Measurements from ENCODE around the gene COPS6. TPM values are rescaled to one million over a fixed set of nuclear protein-coding genes. Genes with fewer than 3 reads are reported as not detected.

Gene COPS6
- total RNA-seq, 4 donors from 2014 or later = 32.5 to 71.5 (median 39.9) TPM

DNA sequence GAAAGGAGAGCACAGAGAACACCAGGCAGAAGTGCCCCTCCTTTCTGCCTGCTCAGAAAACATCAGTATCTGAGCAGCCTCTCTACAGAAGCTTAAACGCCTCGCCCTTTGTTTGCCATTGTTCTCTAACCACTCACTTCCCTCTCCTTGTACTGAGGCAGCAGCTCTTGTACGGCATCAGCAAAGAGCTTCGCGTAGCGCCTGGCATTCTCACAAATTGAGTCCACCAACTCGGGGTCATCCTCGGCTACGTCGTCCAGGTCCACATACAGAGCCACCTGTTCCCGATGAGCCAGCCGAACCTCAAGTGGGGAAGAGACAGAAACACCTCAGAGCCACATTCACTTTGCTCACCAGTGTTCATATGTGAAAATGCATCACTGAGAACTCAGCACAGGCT, 10.7 kb downstream of the COPS6 start:
- intact Hi-C loops (cut with DNase I) = loop anchor here (5.0 kb wide), 1 partner anchor 52 kb away; the partner anchor contains the start of gene ZSCAN21
- WGBS, 2 donors = 62 to 65% methylated on average over 12 of the region's 12 CpGs
- Histone ChIP-seq H3K4me3 (replicated peaks in 1 of 3) (peak overlapping the region in 1 of 3 donors; percentile 78), H3K9me3 (no peaks in the 10 kb centered on the region), H3K27ac (no peak overlapping the region), H3K27me3 (no peaks in the 10 kb centered on the region), H3K4me1 (peaks cover 11 to 17% of the 10 kb centered on the region in 2 donors), H3K36me3 (peaks cover 48 to 52% of the 10 kb centered on the region in 2 donors)
- DNase-seq = no peak
- TF ChIP-seq POLR2A (IDR thresholded peaks at IDR 0.05) = no peak
- TF ChIP-seq, protein P1, sequence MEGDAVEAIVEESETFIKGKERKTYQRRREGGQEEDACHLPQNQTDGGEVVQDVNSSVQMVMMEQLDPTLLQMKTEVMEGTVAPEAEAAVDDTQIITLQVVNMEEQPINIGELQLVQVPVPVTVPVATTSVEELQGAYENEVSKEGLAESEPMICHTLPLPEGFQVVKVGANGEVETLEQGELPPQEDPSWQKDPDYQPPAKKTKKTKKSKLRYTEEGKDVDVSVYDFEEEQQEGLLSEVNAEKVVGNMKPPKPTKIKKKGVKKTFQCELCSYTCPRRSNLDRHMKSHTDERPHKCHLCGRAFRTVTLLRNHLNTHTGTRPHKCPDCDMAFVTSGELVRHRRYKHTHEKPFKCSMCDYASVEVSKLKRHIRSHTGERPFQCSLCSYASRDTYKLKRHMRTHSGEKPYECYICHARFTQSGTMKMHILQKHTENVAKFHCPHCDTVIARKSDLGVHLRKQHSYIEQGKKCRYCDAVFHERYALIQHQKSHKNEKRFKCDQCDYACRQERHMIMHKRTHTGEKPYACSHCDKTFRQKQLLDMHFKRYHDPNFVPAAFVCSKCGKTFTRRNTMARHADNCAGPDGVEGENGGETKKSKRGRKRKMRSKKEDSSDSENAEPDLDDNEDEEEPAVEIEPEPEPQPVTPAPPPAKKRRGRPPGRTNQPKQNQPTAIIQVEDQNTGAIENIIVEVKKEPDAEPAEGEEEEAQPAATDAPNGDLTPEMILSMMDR (IDR thresholded peaks at IDR 0.05) = no peak

GRCh38 chr7:100100420-100101015, 11.7 kb downstream of the COPS6 start:
- WGBS, 2 donors = 0 to 1% methylated on average over 38 to 50 of the region's 61 CpGs
- intact Hi-C loops (cut with DNase I) = no loop called here

GRCh38 chr7:100101016-100101862, 12.5 kb downstream of the COPS6 start, which contains the start of the genes AP4M1 and MCM7:
Gene AP4M1, plus strand, starts transcription at chr7:100101643. Its CDS starts 72 bp downstream, at chr7:100101715.
Gene MCM7, minus strand, starts transcription at chr7:100101397. Its CDS starts 103 bp downstream, at chr7:100101294.
- peak within 1 kb of the TSS; percentile 90 to 95 (median 94) for H3K27ac ChIP-seq
- intact Hi-C loops (cut with DNase I) = no loop called here
- no peaks in the 10 kb centered on the region for H3K27me3 ChIP-seq
- peaks cover 32 to 45% of the 10 kb centered on the region in 2 donors for H3K36me3 ChIP-seq
- peaks cover 11 to 17% of the 10 kb centered on the region in 2 donors for H3K4me1 ChIP-seq
- H3K4me3 ChIP-seq (replicated peaks in 1 of 3) = peak within 1 kb of the TSS; percentile 50 to 81 (median 78)
- 0 to 2% methylated on average over 20 to 27 of the region's 80 CpGs for WGBS, 2 donors
- no peaks in the 10 kb centered on the region for H3K9me3 ChIP-seq
- TF ChIP-seq, protein P1 (IDR thresholded peaks at IDR 0.05) = no peak
- peak in 1 of 2 donors; percentile 38 for TF ChIP-seq POLR2A (IDR thresholded peaks at IDR 0.05)
- DNase-seq = peak; percentile 99

More at GRCh38 chr7:100100420-100101015, 11.7 kb downstream of the COPS6 start:
- Histone ChIP-seq H3K27me3 (no peaks in the 10 kb centered on the region), H3K4me3 (replicated peaks in 1 of 3) (peak overlapping the region; percentile 2 to 81 (median 78)), H3K36me3 (peaks cover 39 to 45% of the 10 kb centered on the region in 2 donors), H3K9me3 (no peaks in the 10 kb centered on the region), H3K27ac (peak overlapping the region; percentile 39 to 95 (median 57)), H3K4me1 (peaks cover 11 to 17% of the 10 kb centered on the region in 2 donors)
- peak; percentile 94 for DNase-seq
- TF ChIP-seq, protein P1 (IDR thresholded peaks at IDR 0.05) = peak in 1 of 6 experiments; percentile 15
- TF ChIP-seq POLR2A (IDR thresholded peaks at IDR 0.05) = peak in 1 of 2 donors; percentile 36

DNA sequence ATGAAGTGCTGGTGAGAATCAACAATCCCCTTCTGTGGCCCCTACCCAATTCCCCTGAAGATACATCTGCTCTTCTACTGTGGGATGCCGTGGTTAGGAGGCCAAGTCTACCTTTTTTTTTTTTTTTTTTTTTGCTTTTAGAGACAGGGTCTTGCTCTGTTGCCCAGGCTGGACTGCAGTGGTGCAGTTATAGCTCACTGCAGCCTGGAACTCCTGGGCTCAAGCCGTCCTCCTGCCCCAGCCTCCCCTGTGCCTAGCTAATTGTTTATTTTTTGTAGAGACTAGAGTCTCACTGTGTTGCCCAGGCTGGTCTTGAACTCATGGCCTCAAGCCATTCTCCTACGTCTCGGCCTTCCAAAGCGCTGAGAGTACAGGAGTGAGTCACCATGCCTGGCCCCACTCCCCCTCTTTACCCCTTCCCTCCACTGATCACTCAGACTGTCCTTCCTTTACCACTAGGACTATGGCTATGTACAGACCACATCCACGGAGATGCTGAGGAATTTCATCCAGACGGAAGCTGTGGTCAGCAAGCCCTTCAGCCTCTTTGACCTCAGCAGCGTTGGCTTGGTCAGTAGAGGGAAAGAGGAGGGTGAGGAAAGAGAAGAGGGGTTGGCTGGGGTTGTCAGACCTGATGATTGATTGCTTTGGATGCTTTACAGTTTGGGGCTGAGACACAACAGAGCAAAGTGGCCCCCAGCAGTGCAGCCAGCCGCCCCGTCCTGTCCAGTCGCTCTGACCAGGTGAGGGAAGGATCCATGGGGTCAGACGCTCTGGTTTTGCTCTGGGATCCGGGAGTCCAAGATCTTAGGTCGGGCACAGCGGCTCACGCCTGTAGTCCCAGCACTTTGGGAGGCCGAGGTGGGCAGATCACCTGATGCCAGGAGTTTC, 14.4 kb downstream of the COPS6 start:
- 82 to 91% methylated on average over 17 of the region's 17 CpGs for WGBS, 2 donors
- Histone ChIP-seq H3K27me3 (no peaks in the 10 kb centered on the region), H3K4me1 (peaks cover 11 to 17% of the 10 kb centered on the region in 2 donors), H3K9me3 (no peaks in the 10 kb centered on the region), H3K27ac (no peak overlapping the region), H3K36me3 (peaks cover 13 to 32% of the 10 kb centered on the region in 2 donors), H3K4me3 (replicated peaks in 1 of 3) (no peak overlapping the region)
- DNase-seq = no peak
- intact Hi-C loops (cut with DNase I) = no loop called here
- TF ChIP-seq, protein P1 (IDR thresholded peaks at IDR 0.05) = no peak
- TF ChIP-seq POLR2A (IDR thresholded peaks at IDR 0.05) = no peak

Data from thyroid gland (tissue), 4 donors.